Esophagus squamous epithelium (tissue), 4 donors: ENCODE measurements around the gene SPSB3.

Experiments used
- POLR2A ChIP-seq, 4 donors: fragments of 450-650 bp; IDR thresholded peaks; one replicate each; pipeline ENCODE4 v1.6.1; 2017; ENCODE audit warnings: antibody characterized with exemption in 4 of 4, mild to moderate bottlenecking in 4 of 4, moderate library complexity in 3 of 4
- TF ChIP-seq, protein P1 (sequence below), 6 experiments: fragments of 450-650 bp in 4 of 6; fragments of 200-600 bp in 2 of 6; sonication (generic) in 2 of 6; IDR thresholded peaks; one replicate each; pipeline ENCODE4 v1.5.1; 2016 to 2019; ENCODE audit warnings: antibody characterized with exemption in 6 of 6, mild to moderate bottlenecking in 4 of 6, moderate library complexity in 4 of 6

DNA sequence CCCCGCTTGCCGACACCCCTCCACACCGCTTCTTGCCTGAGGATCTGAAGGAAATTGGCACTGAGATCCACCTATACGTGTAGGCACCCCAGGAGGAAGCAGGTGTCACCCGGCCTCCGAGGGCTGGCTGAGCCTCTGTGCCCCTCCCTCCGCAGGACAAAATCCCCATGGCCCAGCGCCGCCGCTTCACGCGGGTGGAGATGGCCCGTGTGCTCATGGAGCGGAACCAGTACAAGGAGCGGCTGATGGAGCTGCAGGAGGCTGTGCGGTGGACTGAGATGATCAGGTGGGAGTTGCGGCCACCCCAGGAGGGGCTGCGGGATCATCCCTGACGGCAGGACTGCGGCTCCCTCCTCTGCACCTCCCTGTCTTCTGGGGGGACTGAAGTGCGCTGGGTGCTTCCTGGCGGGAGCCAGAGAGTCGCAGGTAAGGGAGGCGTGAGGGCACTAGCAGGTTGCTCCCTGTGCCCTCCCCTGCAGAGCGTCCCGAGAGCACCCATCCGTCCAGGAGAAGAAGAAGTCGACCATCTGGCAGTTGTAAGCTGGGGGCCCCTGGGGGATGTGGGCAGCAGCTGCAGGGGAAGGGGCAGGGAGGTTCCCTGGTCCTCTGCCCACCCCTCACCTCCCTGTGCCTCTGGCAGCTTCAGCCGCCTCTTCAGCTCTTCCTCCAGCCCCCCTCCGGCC is 20.0 kb downstream of the SPSB3 start:
- TF ChIP-seq, protein P1, sequence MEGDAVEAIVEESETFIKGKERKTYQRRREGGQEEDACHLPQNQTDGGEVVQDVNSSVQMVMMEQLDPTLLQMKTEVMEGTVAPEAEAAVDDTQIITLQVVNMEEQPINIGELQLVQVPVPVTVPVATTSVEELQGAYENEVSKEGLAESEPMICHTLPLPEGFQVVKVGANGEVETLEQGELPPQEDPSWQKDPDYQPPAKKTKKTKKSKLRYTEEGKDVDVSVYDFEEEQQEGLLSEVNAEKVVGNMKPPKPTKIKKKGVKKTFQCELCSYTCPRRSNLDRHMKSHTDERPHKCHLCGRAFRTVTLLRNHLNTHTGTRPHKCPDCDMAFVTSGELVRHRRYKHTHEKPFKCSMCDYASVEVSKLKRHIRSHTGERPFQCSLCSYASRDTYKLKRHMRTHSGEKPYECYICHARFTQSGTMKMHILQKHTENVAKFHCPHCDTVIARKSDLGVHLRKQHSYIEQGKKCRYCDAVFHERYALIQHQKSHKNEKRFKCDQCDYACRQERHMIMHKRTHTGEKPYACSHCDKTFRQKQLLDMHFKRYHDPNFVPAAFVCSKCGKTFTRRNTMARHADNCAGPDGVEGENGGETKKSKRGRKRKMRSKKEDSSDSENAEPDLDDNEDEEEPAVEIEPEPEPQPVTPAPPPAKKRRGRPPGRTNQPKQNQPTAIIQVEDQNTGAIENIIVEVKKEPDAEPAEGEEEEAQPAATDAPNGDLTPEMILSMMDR (IDR thresholded peaks at IDR 0.05), result no peak
- no peak for TF ChIP-seq POLR2A (IDR thresholded peaks at IDR 0.05)
